Astrocyte of the spinal cord (primary cell): ENCODE data around the gene CTIF.

Source experiments
- DNase-seq: peaks from one replicate; pipeline ENCODE4 v3.0.0; 2011; ENCODE audit warnings: low read depth, low spot score
- H3K4me3 ChIP-seq: 2 replicates; pipeline ENCODE4 v1.5.1; 2011; ENCODE audit warnings: low read depth, mild to moderate bottlenecking, low read length, moderate library complexity
- in situ Hi-C: cut with HindIII; loops from 2 replicates; pipeline ENCODE4 v1.10.0; 2017; ENCODE audit warnings: low sequenced_read_pairs
- TF ChIP-seq, protein P1 (sequence below): IDR thresholded peaks from 2 replicates; pipeline ENCODE4 v1.5.1; 2012; ENCODE audit warnings: low read depth, mild to moderate bottlenecking, low read length, inconsistent platforms

The CTIF gene

DNA sequence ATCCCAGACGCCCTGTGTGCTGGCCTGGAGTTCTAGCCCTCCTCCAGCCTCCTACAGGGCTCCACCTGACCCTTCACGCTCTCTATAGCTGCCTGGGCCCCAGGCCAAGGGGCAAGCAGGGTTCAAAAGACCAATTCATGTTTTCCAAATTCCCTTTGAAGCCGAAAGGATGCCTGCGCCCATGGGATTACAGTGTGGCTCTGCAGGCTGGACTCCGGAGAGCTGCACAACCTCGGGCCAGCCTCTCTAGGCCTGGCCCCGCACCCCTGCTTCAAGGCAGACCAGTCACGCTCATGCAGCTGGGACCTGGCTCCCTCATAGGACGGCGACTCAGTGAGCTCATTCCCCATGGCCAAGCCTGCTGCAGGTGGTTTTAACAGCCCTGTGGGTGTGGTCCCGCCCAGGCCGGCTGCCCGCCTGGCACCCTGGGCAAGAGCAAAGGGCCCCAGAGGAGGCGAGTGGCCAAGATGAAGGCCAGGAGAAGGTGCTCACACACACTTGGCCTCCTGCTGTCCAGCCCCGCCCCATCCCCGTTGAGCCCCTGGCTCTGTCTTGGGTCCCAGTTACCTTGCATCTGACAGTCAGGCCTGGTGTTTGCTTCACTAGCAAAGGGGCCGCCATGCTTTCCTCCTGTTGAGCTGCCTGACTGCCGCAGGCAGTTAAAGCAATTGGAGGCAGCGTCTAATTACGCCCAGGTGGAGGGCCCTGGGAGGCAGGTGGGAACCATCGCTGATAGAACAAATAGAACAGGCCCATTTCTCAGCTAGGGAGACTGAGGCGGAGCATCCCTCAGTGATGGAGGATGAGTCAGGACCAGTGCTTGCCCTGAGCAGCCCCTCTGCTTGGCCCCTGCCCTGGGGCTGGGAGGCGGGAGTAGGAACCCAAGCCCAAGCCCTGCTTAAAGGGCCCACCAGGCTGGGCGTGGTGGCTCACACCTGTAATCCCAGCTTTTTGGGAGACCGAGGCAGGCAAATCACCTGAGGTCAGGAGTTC, 355.1 kb downstream of the CTIF start:
- TF ChIP-seq, protein P1, sequence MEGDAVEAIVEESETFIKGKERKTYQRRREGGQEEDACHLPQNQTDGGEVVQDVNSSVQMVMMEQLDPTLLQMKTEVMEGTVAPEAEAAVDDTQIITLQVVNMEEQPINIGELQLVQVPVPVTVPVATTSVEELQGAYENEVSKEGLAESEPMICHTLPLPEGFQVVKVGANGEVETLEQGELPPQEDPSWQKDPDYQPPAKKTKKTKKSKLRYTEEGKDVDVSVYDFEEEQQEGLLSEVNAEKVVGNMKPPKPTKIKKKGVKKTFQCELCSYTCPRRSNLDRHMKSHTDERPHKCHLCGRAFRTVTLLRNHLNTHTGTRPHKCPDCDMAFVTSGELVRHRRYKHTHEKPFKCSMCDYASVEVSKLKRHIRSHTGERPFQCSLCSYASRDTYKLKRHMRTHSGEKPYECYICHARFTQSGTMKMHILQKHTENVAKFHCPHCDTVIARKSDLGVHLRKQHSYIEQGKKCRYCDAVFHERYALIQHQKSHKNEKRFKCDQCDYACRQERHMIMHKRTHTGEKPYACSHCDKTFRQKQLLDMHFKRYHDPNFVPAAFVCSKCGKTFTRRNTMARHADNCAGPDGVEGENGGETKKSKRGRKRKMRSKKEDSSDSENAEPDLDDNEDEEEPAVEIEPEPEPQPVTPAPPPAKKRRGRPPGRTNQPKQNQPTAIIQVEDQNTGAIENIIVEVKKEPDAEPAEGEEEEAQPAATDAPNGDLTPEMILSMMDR = no peak
- no peak for DNase-seq
- in situ Hi-C loops = no loop called here
- H3K4me3 ChIP-seq = no peak overlapping the region

DNA sequence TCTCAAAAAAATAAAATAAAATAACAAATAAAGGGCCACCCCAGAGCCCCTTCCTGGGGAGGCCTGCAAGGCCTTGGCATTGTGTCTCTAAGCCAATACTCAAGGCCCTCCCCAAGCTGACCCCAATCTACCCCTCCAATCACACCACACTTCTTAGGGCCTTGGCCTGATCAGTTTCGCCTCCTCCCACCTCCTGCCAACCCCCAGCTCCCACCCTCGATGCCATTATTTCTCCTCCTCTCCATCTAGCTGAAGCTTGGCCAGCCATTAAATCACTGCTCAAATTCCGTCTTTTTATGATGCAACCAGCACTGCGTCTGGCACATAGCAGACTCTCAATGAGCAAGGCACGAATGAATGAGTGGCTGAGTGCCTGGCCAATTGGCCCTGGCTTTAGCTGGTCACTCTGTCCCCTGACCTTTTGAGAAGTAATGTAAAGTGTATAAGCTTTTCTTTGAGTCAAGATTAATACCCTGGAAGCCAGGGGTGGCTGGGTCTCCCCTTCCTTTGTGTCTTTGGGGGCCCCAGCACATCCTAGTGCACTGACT, 356.0 kb downstream of the CTIF start:
- in situ Hi-C loops = no loop called here
- TF ChIP-seq, protein P1 = no peak
- DNase-seq = no peak

DNA sequence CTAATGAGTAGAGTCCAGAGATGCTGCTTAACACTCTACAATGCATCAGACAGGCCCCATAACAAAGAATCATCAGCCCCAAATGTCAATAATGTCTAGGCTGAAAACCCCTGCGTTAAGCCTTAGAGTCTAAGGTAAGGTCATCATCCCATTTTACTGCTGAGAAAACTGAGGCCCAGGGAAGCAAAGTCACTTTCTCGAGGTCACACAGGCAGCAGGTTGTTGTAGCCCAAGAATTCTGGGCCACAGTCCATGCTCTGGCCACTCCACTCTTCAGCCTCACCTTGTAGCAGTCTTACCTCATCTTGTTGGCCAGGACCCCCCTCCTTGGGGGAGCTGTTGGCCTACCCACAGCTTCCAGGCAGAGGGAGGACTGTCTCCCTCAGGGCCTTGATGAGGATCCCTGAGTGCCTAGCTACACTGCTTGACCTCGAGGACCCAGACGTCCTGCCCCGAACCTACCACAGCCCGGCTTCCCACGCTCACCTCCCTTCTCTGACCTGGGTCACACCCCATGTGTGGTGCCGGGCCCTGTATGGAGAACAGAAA, 357.6 kb downstream of the CTIF start:
- TF ChIP-seq, protein P1 = no peak
- in situ Hi-C loops = no loop called here
- no peak overlapping the region for H3K4me3 ChIP-seq
- no peak for DNase-seq

More for the DNA sequence above, 356.0 kb downstream of the CTIF start:
- no peak overlapping the region for H3K4me3 ChIP-seq

DNA sequence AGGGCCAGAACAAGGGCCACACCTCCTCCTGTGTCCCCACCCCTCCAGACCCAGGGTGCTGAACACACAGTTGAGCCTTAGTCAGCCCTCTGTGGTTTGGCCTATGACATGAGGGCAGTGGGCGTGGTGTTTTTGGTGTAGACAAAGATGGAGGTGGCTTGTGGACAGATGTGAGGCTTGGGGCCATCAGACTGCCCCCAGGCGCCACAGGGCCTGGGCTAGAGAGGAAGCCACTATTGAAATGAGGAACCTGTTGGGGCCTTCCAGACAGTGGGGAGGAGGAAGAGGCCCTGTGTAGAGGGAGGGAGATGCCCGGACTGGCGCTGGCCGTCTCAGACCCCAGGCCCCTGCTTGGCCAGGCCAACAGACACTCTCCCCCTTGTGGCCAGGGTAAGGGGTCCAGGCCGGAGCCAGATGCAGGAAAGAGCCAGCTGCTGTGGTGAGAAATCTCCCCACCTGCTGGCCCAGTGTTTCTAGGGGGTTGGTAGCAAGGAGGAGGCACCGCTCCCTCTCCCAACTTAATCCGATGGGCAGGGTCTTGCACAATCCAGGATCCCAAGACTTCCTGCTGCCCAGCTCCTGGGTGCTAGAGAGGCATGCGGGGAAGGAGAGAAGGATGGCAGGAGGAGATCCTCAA, 358.2 kb downstream of the CTIF start:
- no peak for DNase-seq
- in situ Hi-C loops = no loop called here
- TF ChIP-seq, protein P1 = peak; percentile 24
- H3K4me3 ChIP-seq = no peak overlapping the region

DNA sequence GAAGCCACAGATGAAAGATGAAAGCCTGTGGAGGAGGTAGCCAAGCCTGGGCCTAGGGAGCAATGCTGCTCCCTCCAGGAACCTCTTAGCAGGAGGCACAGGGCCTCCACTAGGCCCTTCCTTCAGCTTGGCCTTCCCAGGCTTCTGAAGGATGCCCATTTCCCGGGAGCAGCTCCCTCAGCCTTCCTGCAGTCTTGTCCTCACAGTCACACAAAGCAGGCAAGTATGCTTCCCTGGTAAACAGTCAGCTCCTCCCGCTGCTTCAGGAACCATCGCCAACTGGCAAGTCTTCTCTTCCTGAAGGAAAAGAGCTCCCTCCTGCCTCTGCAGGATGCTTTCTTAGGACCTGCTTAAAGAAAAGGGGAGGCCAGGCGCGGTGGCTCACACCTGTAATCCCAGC, 358.7 kb downstream of the CTIF start:
- H3K4me3 ChIP-seq = no peak overlapping the region
- in situ Hi-C loops = no loop called here
- peak; percentile 33 for DNase-seq
- TF ChIP-seq, protein P1 = no peak

DNA sequence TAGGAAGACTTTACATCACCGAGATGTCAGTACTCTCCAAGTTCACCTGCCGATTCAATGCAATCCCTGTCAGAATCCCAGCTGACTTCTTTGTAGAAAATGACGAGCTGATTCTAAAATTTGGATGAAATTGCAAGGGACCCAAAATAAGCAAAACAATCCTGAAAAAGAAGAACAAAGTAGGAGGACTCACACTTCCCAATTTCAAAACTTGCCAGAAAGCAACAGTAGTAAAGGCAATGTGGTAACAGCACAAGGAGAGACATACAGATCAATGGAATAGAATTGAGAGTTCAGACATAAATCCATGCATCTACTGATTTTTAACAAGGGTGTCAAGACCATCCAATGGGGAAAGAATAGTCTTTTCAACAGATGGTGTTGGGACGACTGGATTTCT, 359.7 kb downstream of the CTIF start:
- DNase-seq = no peak
- TF ChIP-seq, protein P1 = no peak
- in situ Hi-C loops = no loop called here
- H3K4me3 ChIP-seq = no peak overlapping the region
